MM.1S (cell line): Measurements from ENCODE around the gene LRCH1.
"Not testable (repeated sequence)": the region's sequence is repeated elsewhere in the genome, so short reads cannot be mapped to it uniquely, and the experiment has no call there.

Experiments
- DNase-seq: peaks from one replicate; pipeline ENCODE4 v3.0.0-alpha.2; 2015
- H2AFZ ChIP-seq: fragments of 300-600 bp; sonication (generic); 2 replicates; pipeline ENCODE4 v1.6.0; 2016; ENCODE audit warnings: antibody characterized with exemption, low read length
- H3F3A ChIP-seq: fragments of 300-600 bp; sonication (generic); 2 replicates; pipeline ENCODE4 v1.6.1; 2016; ENCODE audit warnings: mild to moderate bottlenecking, antibody characterized with exemption, low read length, moderate library complexity, mixed read lengths; ENCODE audit not compliant: insufficient read depth
- H3K27ac ChIP-seq: fragments of 300-600 bp; sonication (generic); 2 replicates; pipeline ENCODE4 v1.5.1; 2016; ENCODE audit warnings: mild to moderate bottlenecking, low read length
- H3K27me3 ChIP-seq: fragments of 300-600 bp; sonication (generic); replicated peaks from 2 replicates; pipeline ENCODE4 v1.6.0; 2016; ENCODE audit warnings: low read length; ENCODE audit not compliant: insufficient read depth
- H3K36me3 ChIP-seq: fragments of 300-600 bp; sonication (generic); replicated peaks from 2 replicates; pipeline ENCODE4 v1.6.1; 2016; ENCODE audit warnings: mild to moderate bottlenecking, low read length, mixed read lengths; ENCODE audit not compliant: insufficient read depth
- H3K4me1 ChIP-seq: fragments of 300-600 bp; sonication (generic); 2 replicates; pipeline ENCODE4 v1.6.1; 2016; ENCODE audit warnings: low read length, mixed read lengths
- H3K4me2 ChIP-seq: fragments of 300-600 bp; sonication (generic); 2 replicates; pipeline ENCODE4 v1.6.0; 2016; ENCODE audit warnings: low read depth, low read length
- H3K4me3 ChIP-seq: fragments of 300-600 bp; sonication (generic); 2 replicates; pipeline ENCODE4 v1.5.1; 2016; ENCODE audit warnings: low read length, mixed read lengths
- H3K79me2 ChIP-seq: fragments of 300-600 bp; sonication (generic); 2 replicates; pipeline ENCODE4 v1.6.1; 2016; ENCODE audit warnings: mixed run types, low read length, mixed read lengths
- H3K9ac ChIP-seq: fragments of 300-600 bp; sonication (generic); 2 replicates; pipeline ENCODE4 v1.6.1; 2016; ENCODE audit warnings: low read length, mixed read lengths
- H3K9me2 ChIP-seq: fragments of 300-600 bp; sonication (generic); replicated peaks from 2 replicates; pipeline ENCODE4 v1.6.1; 2016; ENCODE audit warnings: mild to moderate bottlenecking, low read length, mixed read lengths; ENCODE audit not compliant: insufficient read depth
- H3K9me3 ChIP-seq: fragments of 300-600 bp; sonication (generic); replicated peaks from 2 replicates; pipeline ENCODE4 v1.6.1; 2016; ENCODE audit warnings: mild to moderate bottlenecking, low read length, mixed read lengths; ENCODE audit not compliant: insufficient read depth
- H4K20me1 ChIP-seq: fragments of 300-600 bp; sonication (generic); 2 replicates; pipeline ENCODE4 v1.6.1; 2016; ENCODE audit warnings: mild to moderate bottlenecking, low read length, moderate library complexity, mixed read lengths; ENCODE audit not compliant: insufficient read depth
- EZH2 ChIP-seq: fragments of 300-600 bp; sonication (generic); optimal IDR thresholded peaks from 2 replicates; pipeline ENCODE3; 2017; ENCODE audit warnings: low read depth, mild to moderate bottlenecking, antibody characterized with exemption, low read length, mixed read lengths
- EZH2phosphoT487 ChIP-seq: fragments of 300-600 bp; sonication (generic); IDR thresholded peaks from 2 replicates; pipeline ENCODE4 v1.6.1; 2018; ENCODE audit warnings: antibody characterized with exemption, low read length
- TF ChIP-seq, protein P1 (sequence below): fragments of 300-600 bp; sonication (generic); IDR thresholded peaks from 2 replicates; pipeline ENCODE4 v1.5.1; 2016; ENCODE audit warnings: antibody characterized with exemption, low read length, mixed read lengths

The LRCH1 gene

DNA sequence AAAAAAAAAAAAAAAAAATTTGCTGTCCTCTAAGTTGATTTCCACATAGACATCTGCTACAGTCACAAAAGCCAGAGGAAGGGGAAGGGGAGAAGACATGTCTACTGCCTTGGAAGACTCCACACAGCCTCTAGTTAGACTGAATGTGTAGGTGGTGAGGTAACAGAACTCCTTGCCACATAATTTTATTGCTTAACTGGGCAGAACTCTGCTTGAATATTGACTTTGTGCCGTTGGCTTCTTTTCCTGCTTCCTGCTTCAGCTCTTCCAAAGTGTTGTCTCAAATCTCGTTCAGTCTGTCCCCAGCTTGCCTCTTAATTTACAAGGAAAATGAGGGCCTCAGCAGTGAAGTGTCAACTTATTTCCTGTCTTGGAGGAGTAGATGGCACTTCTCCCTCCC lies 206.9 kb downstream of the LRCH1 start:
- no peaks in the 10 kb centered on the region for H3F3A ChIP-seq
- H4K20me1 ChIP-seq: no peaks in the 10 kb centered on the region
- no peaks in the 10 kb centered on the region for H3K4me1 ChIP-seq
- no peak overlapping the region for H3K4me3 ChIP-seq
- no peak for DNase-seq
- H2AFZ ChIP-seq: no peak overlapping the region
- H3K4me2 ChIP-seq: no peak overlapping the region
- H3K79me2 ChIP-seq: no peaks in the 10 kb centered on the region
- H3K27me3 ChIP-seq: no peaks in the 10 kb centered on the region
- TF ChIP-seq, protein P1, sequence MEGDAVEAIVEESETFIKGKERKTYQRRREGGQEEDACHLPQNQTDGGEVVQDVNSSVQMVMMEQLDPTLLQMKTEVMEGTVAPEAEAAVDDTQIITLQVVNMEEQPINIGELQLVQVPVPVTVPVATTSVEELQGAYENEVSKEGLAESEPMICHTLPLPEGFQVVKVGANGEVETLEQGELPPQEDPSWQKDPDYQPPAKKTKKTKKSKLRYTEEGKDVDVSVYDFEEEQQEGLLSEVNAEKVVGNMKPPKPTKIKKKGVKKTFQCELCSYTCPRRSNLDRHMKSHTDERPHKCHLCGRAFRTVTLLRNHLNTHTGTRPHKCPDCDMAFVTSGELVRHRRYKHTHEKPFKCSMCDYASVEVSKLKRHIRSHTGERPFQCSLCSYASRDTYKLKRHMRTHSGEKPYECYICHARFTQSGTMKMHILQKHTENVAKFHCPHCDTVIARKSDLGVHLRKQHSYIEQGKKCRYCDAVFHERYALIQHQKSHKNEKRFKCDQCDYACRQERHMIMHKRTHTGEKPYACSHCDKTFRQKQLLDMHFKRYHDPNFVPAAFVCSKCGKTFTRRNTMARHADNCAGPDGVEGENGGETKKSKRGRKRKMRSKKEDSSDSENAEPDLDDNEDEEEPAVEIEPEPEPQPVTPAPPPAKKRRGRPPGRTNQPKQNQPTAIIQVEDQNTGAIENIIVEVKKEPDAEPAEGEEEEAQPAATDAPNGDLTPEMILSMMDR: no peak
- TF ChIP-seq EZH2phosphoT487: no peak
- no peak for TF ChIP-seq EZH2
- H3K9me2 ChIP-seq: no peaks in the 10 kb centered on the region
- no peaks in the 10 kb centered on the region for H3K9me3 ChIP-seq
- no peaks in the 10 kb centered on the region for H3K36me3 ChIP-seq
- no peak overlapping the region for H3K9ac ChIP-seq
- no peak overlapping the region for H3K27ac ChIP-seq

DNA sequence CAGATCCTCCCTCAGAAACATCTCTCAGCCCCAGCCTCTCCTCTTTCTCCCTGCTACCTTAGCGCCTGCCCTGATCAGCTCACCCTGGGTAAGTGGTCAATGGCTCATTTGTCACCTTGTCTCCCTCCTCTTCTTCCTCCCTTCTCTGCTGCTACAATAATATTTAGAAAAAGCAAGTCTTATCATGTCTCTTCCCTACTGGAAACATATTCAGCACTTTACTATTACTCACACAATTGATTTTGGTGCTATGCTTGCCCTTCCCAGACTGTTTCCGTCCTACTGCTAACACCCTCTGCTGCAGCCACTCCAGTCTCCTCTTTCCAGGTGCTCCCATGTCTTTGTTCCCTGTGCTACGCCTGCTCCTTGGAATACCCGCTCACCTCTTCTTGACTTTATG lies 208.2 kb downstream of the LRCH1 start:
- Histone ChIP-seq H3K27ac (no peak overlapping the region), H3F3A (no peaks in the 10 kb centered on the region), H3K9me2 (no peaks in the 10 kb centered on the region), H3K4me2 (no peak overlapping the region), H3K9me3 (no peaks in the 10 kb centered on the region), H3K79me2 (no peaks in the 10 kb centered on the region), H3K4me3 (no peak overlapping the region), H3K27me3 (no peaks in the 10 kb centered on the region), H3K9ac (no peak overlapping the region), H3K4me1 (no peaks in the 10 kb centered on the region), H3K36me3 (no peaks in the 10 kb centered on the region), H4K20me1 (no peaks in the 10 kb centered on the region), H2AFZ (no peak overlapping the region)
- DNase-seq: no peak
- TF ChIP-seq, protein P1: no peak
- TF ChIP-seq EZH2phosphoT487 (no peak), EZH2 (no peak)

DNA sequence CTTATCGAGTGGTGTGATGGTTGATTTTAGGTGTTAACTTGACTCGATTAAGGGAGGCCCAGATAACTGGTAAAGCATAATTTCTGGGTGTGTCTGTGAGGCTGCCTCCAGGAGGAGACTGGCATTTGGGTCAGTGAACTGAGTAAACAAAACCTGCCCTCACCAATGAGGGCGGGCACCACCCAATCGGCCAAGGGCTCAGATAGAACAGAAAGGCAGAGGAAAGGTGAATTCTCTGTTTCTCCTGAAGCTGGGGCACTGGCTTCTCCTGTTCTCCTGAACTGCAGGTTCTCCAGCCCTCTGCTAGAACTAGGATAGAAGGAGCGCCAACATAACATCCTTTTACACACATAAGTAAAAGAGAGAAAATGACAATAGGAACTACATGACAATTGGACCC lies 208.9 kb downstream of the LRCH1 start:
- H3F3A ChIP-seq: no peaks in the 10 kb centered on the region
- H3K4me3 ChIP-seq: no peak overlapping the region
- no peaks in the 10 kb centered on the region for H3K9me3 ChIP-seq
- no peaks in the 10 kb centered on the region for H3K36me3 ChIP-seq
- no peaks in the 10 kb centered on the region for H3K9me2 ChIP-seq
- no peak overlapping the region for H2AFZ ChIP-seq
- H3K4me2 ChIP-seq: no peak overlapping the region
- H3K27me3 ChIP-seq: no peaks in the 10 kb centered on the region
- no peak overlapping the region for H3K9ac ChIP-seq
- no peak overlapping the region for H3K27ac ChIP-seq
- DNase-seq: no peak
- H3K4me1 ChIP-seq: no peaks in the 10 kb centered on the region
- no peaks in the 10 kb centered on the region for H3K79me2 ChIP-seq
- TF ChIP-seq EZH2 (no peak), EZH2phosphoT487 (no peak)
- TF ChIP-seq, protein P1: no peak
- H4K20me1 ChIP-seq: no peaks in the 10 kb centered on the region

DNA sequence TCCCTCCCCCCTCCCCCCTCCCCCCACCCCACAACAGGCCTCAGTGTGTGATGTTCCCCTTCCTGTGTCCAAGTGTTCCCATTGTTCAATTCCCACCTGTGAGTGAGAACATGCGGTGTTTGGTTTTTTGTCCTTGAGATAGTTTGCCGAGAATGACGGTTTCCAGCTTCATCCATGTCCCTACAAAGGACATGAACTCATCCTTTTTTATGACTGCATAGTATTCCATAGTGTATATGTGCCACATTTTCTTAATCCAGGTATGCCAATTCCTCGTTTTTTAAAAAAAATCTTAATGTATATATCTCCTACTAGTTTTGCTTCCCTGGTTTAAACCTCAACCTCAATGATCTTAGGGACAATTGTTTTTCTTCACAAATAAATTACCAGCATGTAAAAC lies 217.0 kb downstream of the LRCH1 start:
- H3K9me3 ChIP-seq, H3F3A ChIP-seq, DNase-seq, H3K9ac ChIP-seq, H3K9me2 ChIP-seq, H3K36me3 ChIP-seq, H3K4me2 ChIP-seq, H3K4me1 ChIP-seq, H3K27ac ChIP-seq, H2AFZ ChIP-seq, H3K4me3 ChIP-seq, H4K20me1 ChIP-seq, H3K27me3 ChIP-seq, H3K79me2 ChIP-seq: not testable (repeated sequence)
